22Rv1 (cell line): ENCODE measurements around the gene ELK1.

Experiments
- H3K27ac ChIP-seq: fragments of 450-650 bp; 2 replicates; pipeline ENCODE4 v1.5.1; 2017
- CTCF ChIP-seq: fragments of 450-650 bp; IDR thresholded peaks from 2 replicates; pipeline ENCODE4 v1.5.1; 2017; ENCODE audit warnings: mild to moderate bottlenecking
- ZFX ChIP-seq: fragments of 450-650 bp; IDR thresholded peaks from 2 replicates; pipeline ENCODE4 v1.6.1; 2017; ENCODE audit warnings: antibody characterized with exemption, borderline replicate concordance

The ELK1 gene

GRCh38 chrX:47643926-47644325, 6.4 kb downstream of the ELK1 start:
- H3K27ac ChIP-seq, result no peak overlapping the region
- no peak for TF ChIP-seq CTCF
- no peak for TF ChIP-seq ZFX

GRCh38 chrX:47638816-47639215, 11.5 kb downstream of the ELK1 start:
- no peak for TF ChIP-seq CTCF
- TF ChIP-seq ZFX, result no peak
- H3K27ac ChIP-seq, result no peak overlapping the region

- no peak overlapping the region for H3K27ac ChIP-seq
- TF ChIP-seq CTCF (no peak), ZFX (no peak)
These were observed 12.7 kb downstream of the ELK1 start for GRCh38 chrX:47637546-47638195.

GRCh38 chrX:47634871-47635575, 15.3 kb downstream of the ELK1 start:
- H3K27ac ChIP-seq, result no peak overlapping the region

GRCh38 chrX:47633689-47634590, 16.4 kb downstream of the ELK1 start:
- no peak overlapping the region for H3K27ac ChIP-seq
- TF ChIP-seq ZFX (no peak), CTCF (no peak)

More at GRCh38 chrX:47634871-47635575, 15.3 kb downstream of the ELK1 start:
- TF ChIP-seq CTCF, result no peak
- no peak for TF ChIP-seq ZFX

- TF ChIP-seq CTCF (no peak), ZFX (no peak)
- H3K27ac ChIP-seq, result no peak overlapping the region
These were observed 17.7 kb downstream of the ELK1 start for GRCh38 chrX:47632666-47633065.
